HL-60 (cell line): ENCODE data around the gene GFOD1.
"Not testable (repeated sequence)": the region's sequence is repeated elsewhere in the genome, so short reads cannot be mapped to it uniquely, and the experiment has no call there.

ENCODE experiments used
- DNase-seq, 2 experiments: peaks; one replicate each; pipeline ENCODE4 v3.0.0-alpha.2; 2010 to 2020; ENCODE audit warnings: low read depth in 1 of 2, low spot score in 1 of 2
- H3K27ac ChIP-seq: fragments of 250-450 bp; sonication (Bioruptor Pico); replicated peaks from 2 replicates; pipeline ENCODE4 v1.5.1; 2020; ENCODE audit warnings: mild to moderate bottlenecking, moderate library complexity
- H3K27me3 ChIP-seq: fragments of 250-450 bp; sonication (Bioruptor Pico); 2 replicates; pipeline ENCODE4 v1.5.1; 2021; ENCODE audit warnings: mild to moderate bottlenecking, moderate library complexity; ENCODE audit not compliant: insufficient read depth, poor library complexity, severe bottlenecking
- H3K4me3 ChIP-seq: replicated peaks from 2 replicates; pipeline ENCODE4 v1.5.1; 2011; ENCODE audit warnings: mild to moderate bottlenecking, control low read depth, low read length; ENCODE audit not compliant: insufficient read depth
- GABPA ChIP-seq: IDR thresholded peaks from 2 replicates; pipeline ENCODE4 v1.6.1; 2012; ENCODE audit warnings: low read depth
- POLR2AphosphoS5 ChIP-seq: IDR thresholded peaks from 2 replicates; pipeline ENCODE4 v1.6.1; 2012; ENCODE audit warnings: low read depth
- SPI1 ChIP-seq: IDR thresholded peaks from 2 replicates; pipeline ENCODE4 v1.6.1; 2012; ENCODE audit warnings: low read depth, mild to moderate bottlenecking, borderline replicate concordance
- TF ChIP-seq, protein P1 (sequence below): IDR thresholded peaks from 2 replicates; pipeline ENCODE4 v1.6.1; 2012; ENCODE audit warnings: low read depth; ENCODE audit not compliant: insufficient replicate concordance
- TF ChIP-seq, protein P2 (sequence below): IDR thresholded peaks from one replicate; pipeline ENCODE4 v1.5.1; 2011; ENCODE audit warnings: low read length, control low read depth, inconsistent platforms; ENCODE audit not compliant: insufficient read depth

Gene GFOD1

DNA sequence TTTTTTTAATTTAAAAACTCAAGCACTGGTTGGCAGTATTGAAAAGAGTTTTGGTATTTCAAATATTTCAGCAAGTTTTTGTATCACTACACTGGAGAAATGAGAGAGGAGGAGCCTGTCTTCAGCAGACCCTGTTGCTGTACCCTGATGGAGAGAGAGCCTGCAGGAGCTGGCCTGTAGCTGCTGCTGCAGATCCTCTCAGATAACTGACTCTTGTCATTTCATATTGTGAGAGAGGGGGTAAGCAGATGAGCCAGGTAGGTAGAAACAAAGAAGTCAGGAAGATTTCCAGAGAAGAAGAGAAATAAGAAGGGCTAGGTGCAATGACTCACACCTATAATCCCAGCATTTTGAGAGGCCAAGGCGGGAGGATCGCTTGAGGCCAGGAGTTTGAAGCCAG is 94.9 kb downstream of the GFOD1 start:
- no peak overlapping the region for H3K4me3 ChIP-seq
- DNase-seq, result no peak
- TF ChIP-seq SPI1 (no peak), GABPA (no peak), POLR2AphosphoS5 (no peak)
- TF ChIP-seq, protein P1, sequence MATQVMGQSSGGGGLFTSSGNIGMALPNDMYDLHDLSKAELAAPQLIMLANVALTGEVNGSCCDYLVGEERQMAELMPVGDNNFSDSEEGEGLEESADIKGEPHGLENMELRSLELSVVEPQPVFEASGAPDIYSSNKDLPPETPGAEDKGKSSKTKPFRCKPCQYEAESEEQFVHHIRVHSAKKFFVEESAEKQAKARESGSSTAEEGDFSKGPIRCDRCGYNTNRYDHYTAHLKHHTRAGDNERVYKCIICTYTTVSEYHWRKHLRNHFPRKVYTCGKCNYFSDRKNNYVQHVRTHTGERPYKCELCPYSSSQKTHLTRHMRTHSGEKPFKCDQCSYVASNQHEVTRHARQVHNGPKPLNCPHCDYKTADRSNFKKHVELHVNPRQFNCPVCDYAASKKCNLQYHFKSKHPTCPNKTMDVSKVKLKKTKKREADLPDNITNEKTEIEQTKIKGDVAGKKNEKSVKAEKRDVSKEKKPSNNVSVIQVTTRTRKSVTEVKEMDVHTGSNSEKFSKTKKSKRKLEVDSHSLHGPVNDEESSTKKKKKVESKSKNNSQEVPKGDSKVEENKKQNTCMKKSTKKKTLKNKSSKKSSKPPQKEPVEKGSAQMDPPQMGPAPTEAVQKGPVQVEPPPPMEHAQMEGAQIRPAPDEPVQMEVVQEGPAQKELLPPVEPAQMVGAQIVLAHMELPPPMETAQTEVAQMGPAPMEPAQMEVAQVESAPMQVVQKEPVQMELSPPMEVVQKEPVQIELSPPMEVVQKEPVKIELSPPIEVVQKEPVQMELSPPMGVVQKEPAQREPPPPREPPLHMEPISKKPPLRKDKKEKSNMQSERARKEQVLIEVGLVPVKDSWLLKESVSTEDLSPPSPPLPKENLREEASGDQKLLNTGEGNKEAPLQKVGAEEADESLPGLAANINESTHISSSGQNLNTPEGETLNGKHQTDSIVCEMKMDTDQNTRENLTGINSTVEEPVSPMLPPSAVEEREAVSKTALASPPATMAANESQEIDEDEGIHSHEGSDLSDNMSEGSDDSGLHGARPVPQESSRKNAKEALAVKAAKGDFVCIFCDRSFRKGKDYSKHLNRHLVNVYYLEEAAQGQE, result no peak
- TF ChIP-seq, protein P2, sequence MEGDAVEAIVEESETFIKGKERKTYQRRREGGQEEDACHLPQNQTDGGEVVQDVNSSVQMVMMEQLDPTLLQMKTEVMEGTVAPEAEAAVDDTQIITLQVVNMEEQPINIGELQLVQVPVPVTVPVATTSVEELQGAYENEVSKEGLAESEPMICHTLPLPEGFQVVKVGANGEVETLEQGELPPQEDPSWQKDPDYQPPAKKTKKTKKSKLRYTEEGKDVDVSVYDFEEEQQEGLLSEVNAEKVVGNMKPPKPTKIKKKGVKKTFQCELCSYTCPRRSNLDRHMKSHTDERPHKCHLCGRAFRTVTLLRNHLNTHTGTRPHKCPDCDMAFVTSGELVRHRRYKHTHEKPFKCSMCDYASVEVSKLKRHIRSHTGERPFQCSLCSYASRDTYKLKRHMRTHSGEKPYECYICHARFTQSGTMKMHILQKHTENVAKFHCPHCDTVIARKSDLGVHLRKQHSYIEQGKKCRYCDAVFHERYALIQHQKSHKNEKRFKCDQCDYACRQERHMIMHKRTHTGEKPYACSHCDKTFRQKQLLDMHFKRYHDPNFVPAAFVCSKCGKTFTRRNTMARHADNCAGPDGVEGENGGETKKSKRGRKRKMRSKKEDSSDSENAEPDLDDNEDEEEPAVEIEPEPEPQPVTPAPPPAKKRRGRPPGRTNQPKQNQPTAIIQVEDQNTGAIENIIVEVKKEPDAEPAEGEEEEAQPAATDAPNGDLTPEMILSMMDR, result no peak
- no peaks in the 10 kb centered on the region for H3K27me3 ChIP-seq
- H3K27ac ChIP-seq, result no peak overlapping the region

DNA sequence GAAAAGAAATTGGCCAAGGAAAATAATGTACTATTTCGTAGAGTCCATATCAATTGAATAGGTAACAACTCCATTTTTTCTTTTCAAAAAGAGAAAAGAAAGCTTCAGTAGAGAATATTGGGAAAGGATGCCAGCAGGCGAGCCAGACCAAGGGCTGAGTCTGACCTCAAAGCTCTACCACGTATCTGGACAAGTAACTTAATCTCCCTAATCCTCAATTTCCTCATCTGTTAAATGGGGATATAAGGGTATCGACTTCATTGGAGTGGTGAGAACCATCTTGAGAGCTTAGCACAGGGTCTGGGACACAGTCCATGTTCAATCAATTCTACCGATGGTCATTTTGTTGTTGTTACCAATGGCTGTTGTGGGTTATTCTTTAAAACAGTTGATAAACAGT is 95.9 kb downstream of the GFOD1 start:
- Histone ChIP-seq H3K27me3 (no peaks in the 10 kb centered on the region), H3K27ac (no peak overlapping the region), H3K4me3 (no peak overlapping the region)
- DNase-seq, result no peak
- TF ChIP-seq SPI1, result no peak
- TF ChIP-seq, protein P2, result no peak
- TF ChIP-seq GABPA, result no peak
- no peak for TF ChIP-seq POLR2AphosphoS5
- TF ChIP-seq, protein P1, result no peak

DNA sequence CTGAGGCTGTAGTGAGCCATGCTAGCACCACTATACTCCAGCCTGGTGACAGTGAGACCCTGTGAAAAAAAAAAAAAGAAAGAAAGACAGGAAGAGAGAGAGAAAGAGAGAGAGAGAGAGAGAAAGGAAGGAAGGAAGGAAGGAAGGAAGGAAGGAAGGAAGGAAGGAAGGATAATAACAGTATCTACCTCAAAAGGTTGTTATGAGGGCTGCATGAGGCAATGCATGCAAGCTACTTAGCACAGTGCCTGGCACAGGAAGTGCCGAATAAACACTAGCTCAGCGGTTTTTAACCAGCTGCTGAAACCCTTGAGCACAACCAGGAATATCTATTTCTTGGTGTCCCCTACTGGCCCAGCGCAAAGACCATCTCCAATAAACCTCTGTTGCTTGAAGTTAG is 96.7 kb downstream of the GFOD1 start:
- no peaks in the 10 kb centered on the region for H3K27me3 ChIP-seq
- TF ChIP-seq, protein P2, result no peak
- TF ChIP-seq, protein P1, result no peak
- no peak for TF ChIP-seq GABPA
- TF ChIP-seq POLR2AphosphoS5, result no peak
- no peak for TF ChIP-seq SPI1
- no peak overlapping the region for H3K4me3 ChIP-seq
- H3K27ac ChIP-seq, result no peak overlapping the region
- no peak for DNase-seq

DNA sequence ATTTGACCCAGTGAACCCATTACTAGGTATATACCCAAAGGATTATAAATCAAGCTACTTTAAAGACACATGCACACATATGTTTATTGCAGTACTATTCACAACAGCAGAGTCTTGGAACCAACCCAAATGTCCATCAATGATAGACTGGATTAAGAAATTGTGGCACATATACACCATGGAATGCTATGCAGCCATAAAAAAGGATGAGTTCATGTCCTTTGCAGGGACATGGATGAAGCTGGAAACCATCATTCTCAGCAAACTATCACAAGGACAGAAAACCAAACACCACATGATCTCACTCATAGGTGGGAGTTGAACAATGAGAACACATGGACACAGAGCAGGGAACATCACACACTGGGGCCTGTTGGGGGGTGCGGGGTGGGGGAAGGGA is 98.2 kb downstream of the GFOD1 start:
- H3K4me3 ChIP-seq, H3K27ac ChIP-seq, DNase-seq, H3K27me3 ChIP-seq: not testable (repeated sequence)

DNA sequence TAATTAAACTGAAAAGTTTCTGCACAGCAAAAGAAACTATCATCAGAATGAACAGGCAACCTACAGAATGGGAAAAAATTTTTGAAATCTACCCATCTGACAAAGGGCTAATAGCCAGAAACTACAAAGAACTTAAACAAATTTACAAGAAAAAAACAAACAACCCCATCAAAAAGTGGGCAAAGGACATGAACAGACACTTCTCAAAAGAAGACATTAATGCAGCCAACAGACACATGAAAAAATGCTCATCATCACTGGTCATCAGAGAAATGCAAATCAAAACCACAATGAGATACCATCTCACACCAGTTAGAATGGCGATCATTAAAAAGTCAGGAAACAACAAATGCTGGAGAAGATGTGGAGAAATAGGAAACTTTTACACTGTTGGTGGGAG is 98.6 kb downstream of the GFOD1 start:
- not testable (repeated sequence) for H3K27me3 ChIP-seq, H3K4me3 ChIP-seq, H3K27ac ChIP-seq, DNase-seq
